CD4-positive, CD25-positive, alpha-beta regulatory T cell (primary cell): ENCODE measurements around the gene PILRA. TPM values are rescaled to one million over a fixed set of nuclear protein-coding genes. Genes with fewer than 3 reads are reported as not detected.

Experiments
- ATAC-seq, 2 donors: fragments of 150-1000 bp; cut with Tn5 transposase; one replicate each; pipeline ENCODE4 v1.10.0; 2021; ENCODE audit warnings: low read depth in 2 of 2, moderate number of reproducible peaks in 2 of 2, moderate library complexity in 1 of 2
- DNase-seq, 3 donors: peaks; one replicate each; pipeline versions ENCODE4 v3.0.0 to v3.0.0-alpha.2; 2012 to 2022; ENCODE audit warnings: mixed read lengths in 1 of 3
- H3K27ac ChIP-seq: one replicate; pipeline ENCODE4 v1.7.0; 2013; ENCODE audit warnings: mild to moderate bottlenecking, low read length; ENCODE audit not compliant: insufficient read depth, poor library complexity, severe bottlenecking
- H3K27me3 ChIP-seq: one replicate; pipeline ENCODE4 v1.7.0; 2013; ENCODE audit warnings: low read length; ENCODE audit not compliant: control insufficient read depth, insufficient read depth
- H3K36me3 ChIP-seq: one replicate; pipeline ENCODE4 v1.7.0; 2013; ENCODE audit warnings: mild to moderate bottlenecking, low read length, moderate library complexity; ENCODE audit not compliant: control insufficient read depth, insufficient read depth
- H3K4me1 ChIP-seq: 2 replicates; pipeline ENCODE4 v1.7.0; 2013; ENCODE audit warnings: mild to moderate bottlenecking, low read length; ENCODE audit not compliant: insufficient read depth, control insufficient read depth, poor library complexity, severe bottlenecking
- H3K4me3 ChIP-seq: one replicate; pipeline ENCODE4 v1.7.0; 2013; ENCODE audit warnings: low read depth, mild to moderate bottlenecking, low read length, moderate library complexity
- H3K9me3 ChIP-seq, 2 experiments: 1 replicate in 1 of 2; 2 replicates in 1 of 2; pipeline ENCODE4 v1.7.0; 2013; ENCODE audit warnings: low read length in 2 of 2, mild to moderate bottlenecking in 1 of 2, moderate library complexity in 1 of 2; ENCODE audit not compliant: control insufficient read depth in 2 of 2
- H3K27ac Mint-ChIP-seq, 3 donors: one replicate each; pipeline ENCODE4 v1.8.0; 2020 to 2022; ENCODE audit warnings: mild to moderate bottlenecking in 3 of 3, mixed read lengths in 3 of 3, moderate library complexity in 2 of 3
- H3K27me3 Mint-ChIP-seq: one replicate; pipeline ENCODE4 v1.8.0; 2022; ENCODE audit warnings: mild to moderate bottlenecking, mixed read lengths
- H3K36me3 Mint-ChIP-seq: one replicate; pipeline ENCODE4 v1.8.0; 2020; ENCODE audit warnings: mixed read lengths
- H3K4me1 Mint-ChIP-seq, 4 donors: one replicate each; pipeline ENCODE4 v1.8.0; 2020 to 2022; ENCODE audit warnings: mixed read lengths in 4 of 4, mild to moderate bottlenecking in 1 of 4
- H3K4me3 Mint-ChIP-seq, 4 donors: one replicate each; pipeline ENCODE4 v1.8.0; 2020 to 2022; ENCODE audit warnings: mild to moderate bottlenecking in 4 of 4, mixed read lengths in 4 of 4, moderate library complexity in 3 of 4
- H3K9me3 Mint-ChIP-seq, 7 donors: one replicate each; pipeline ENCODE4 v1.8.0; 2020 to 2022; ENCODE audit warnings: mixed read lengths in 7 of 7, mild to moderate bottlenecking in 3 of 7, moderate library complexity in 2 of 7
- polyA plus RNA-seq, 4 donors: library from polyadenylated mRNA; unstranded; fragments of 300-500 nt; fragmentation: Illumina TruSeq; gene quantifications; one replicate each; pipeline ENCODE4 v1.2.3, GENCODE V29; 2021
- total RNA-seq: library from RNA; stranded (reverse); gene quantifications from one replicate; pipeline ENCODE4 v1.2.3, GENCODE V29; 2022

The PILRA gene
- total and polyA plus RNA-seq, 5 donors from 2014 or later = 0.17 to 13.2 (median 0.39) TPM; not detected in 2

- no peak overlapping the region for H3K27ac Mint-ChIP-seq
- peaks cover under 1% of the 10 kb centered on the region for H3K4me1 ChIP-seq
- DNase-seq (no peak), ATAC-seq (no peak)
- no peak overlapping the region for H3K27ac ChIP-seq
- H3K36me3 Mint-ChIP-seq = peaks cover 14% of the 10 kb centered on the region
- peaks cover 0 to 12% (median 1%) of the 10 kb centered on the region in 4 donors for H3K4me1 Mint-ChIP-seq
- H3K4me3 ChIP-seq = no peak overlapping the region
- H3K36me3 ChIP-seq = no peaks in the 10 kb centered on the region
- H3K9me3 ChIP-seq = no peaks in the 10 kb centered on the region
- no peak overlapping the region for H3K4me3 Mint-ChIP-seq
- H3K9me3 Mint-ChIP-seq = no peaks in the 10 kb centered on the region
- peaks cover 3% of the 10 kb centered on the region for H3K27me3 ChIP-seq
- H3K27me3 Mint-ChIP-seq = peaks cover 29% of the 10 kb centered on the region
These were observed 29.0 kb downstream of the PILRA start for GRCh38 chr7:100402241-100402640.

- peaks cover 6% of the 10 kb centered on the region for H3K27me3 ChIP-seq
- H3K27ac ChIP-seq = no peak overlapping the region
- peaks cover 9% of the 10 kb centered on the region for H3K36me3 Mint-ChIP-seq
- no peaks in the 10 kb centered on the region for H3K4me1 ChIP-seq
- peaks cover 25% of the 10 kb centered on the region for H3K27me3 Mint-ChIP-seq
- no peaks in the 10 kb centered on the region for H3K36me3 ChIP-seq
- no peak overlapping the region for H3K4me3 Mint-ChIP-seq
- no peak for ATAC-seq
- H3K4me3 ChIP-seq = no peak overlapping the region
- DNase-seq = no peak
- H3K9me3 ChIP-seq = no peaks in the 10 kb centered on the region
- H3K4me1 Mint-ChIP-seq = peaks cover 0 to 3% (median 0%) of the 10 kb centered on the region in 4 donors
- H3K27ac Mint-ChIP-seq = no peak overlapping the region
- no peaks in the 10 kb centered on the region for H3K9me3 Mint-ChIP-seq
These were observed 33.5 kb downstream of the PILRA start for GRCh38 chr7:100406767-100407166.

- Mint-ChIP-seq H3K27ac (no peak overlapping the region), H3K9me3 (peaks cover 0 to 2% (median 0%) of the 10 kb centered on the region in 7 donors)
- no peak overlapping the region for H3K4me3 ChIP-seq
These were observed 34.2 kb downstream of the PILRA start for GRCh38 chr7:100407285-100408180.

GRCh38 chr7:100411101-100411500, 37.8 kb downstream of the PILRA start:
- no peaks in the 10 kb centered on the region for H3K4me1 ChIP-seq
- H3K4me1 Mint-ChIP-seq = peaks cover 0 to 6% (median 1%) of the 10 kb centered on the region in 4 donors
- H3K27me3 ChIP-seq = peaks cover 6% of the 10 kb centered on the region
- H3K9me3 Mint-ChIP-seq = peaks cover 0 to 2% (median 0%) of the 10 kb centered on the region in 7 donors
- H3K27ac Mint-ChIP-seq = no peak overlapping the region
- no peaks in the 10 kb centered on the region for H3K9me3 ChIP-seq
- H3K27me3 Mint-ChIP-seq = peaks cover 14% of the 10 kb centered on the region
- no peaks in the 10 kb centered on the region for H3K36me3 ChIP-seq
- H3K4me3 Mint-ChIP-seq = no peak overlapping the region
- DNase-seq (no peak), ATAC-seq (no peak)
- H3K27ac ChIP-seq = no peak overlapping the region
- H3K4me3 ChIP-seq = no peak overlapping the region
- H3K36me3 Mint-ChIP-seq = peaks cover 9% of the 10 kb centered on the region

More at GRCh38 chr7:100407285-100408180, 34.2 kb downstream of the PILRA start:
- Histone ChIP-seq H3K9me3 (no peaks in the 10 kb centered on the region), H3K27me3 (peaks cover 6% of the 10 kb centered on the region), H3K36me3 (no peaks in the 10 kb centered on the region), H3K27ac (no peak overlapping the region), H3K4me1 (no peaks in the 10 kb centered on the region)
- no peak overlapping the region for H3K4me3 Mint-ChIP-seq
- peak; percentile 62 to 87 for ATAC-seq
- peaks cover 9% of the 10 kb centered on the region for H3K36me3 Mint-ChIP-seq
- peaks cover 0 to 3% (median 0%) of the 10 kb centered on the region in 4 donors for H3K4me1 Mint-ChIP-seq
- H3K27me3 Mint-ChIP-seq = peaks cover 20% of the 10 kb centered on the region
- DNase-seq = peak; percentile 14 to 81 (median 64)

- Histone ChIP-seq H3K4me3 (no peak overlapping the region), H3K36me3 (no peaks in the 10 kb centered on the region), H3K27me3 (peaks cover 3% of the 10 kb centered on the region), H3K9me3 (no peaks in the 10 kb centered on the region), H3K27ac (no peak overlapping the region), H3K4me1 (no peaks in the 10 kb centered on the region)
- peaks cover 0 to 6% (median 0%) of the 10 kb centered on the region in 4 donors for H3K4me1 Mint-ChIP-seq
- no peak overlapping the region for H3K27ac Mint-ChIP-seq
- ATAC-seq (no peak), DNase-seq (no peak)
- peaks cover 6% of the 10 kb centered on the region for H3K27me3 Mint-ChIP-seq
- peaks cover 5% of the 10 kb centered on the region for H3K36me3 Mint-ChIP-seq
- peak overlapping the region in 1 of 4 donors; percentile 2 for H3K4me3 Mint-ChIP-seq
- peaks cover 0 to 2% (median 0%) of the 10 kb centered on the region in 7 donors for H3K9me3 Mint-ChIP-seq
These were observed 40.1 kb downstream of the PILRA start for GRCh38 chr7:100413346-100413745.

GRCh38 chr7:100413889-100414288, 40.6 kb downstream of the PILRA start:
- H3K4me3 Mint-ChIP-seq = no peak overlapping the region
- H3K27me3 Mint-ChIP-seq = peaks cover 6% of the 10 kb centered on the region
- H3K9me3 Mint-ChIP-seq = peaks cover 0 to 2% (median 0%) of the 10 kb centered on the region in 7 donors
- H3K9me3 ChIP-seq = no peaks in the 10 kb centered on the region
- H3K27ac Mint-ChIP-seq = no peak overlapping the region
- peaks cover 5% of the 10 kb centered on the region for H3K36me3 Mint-ChIP-seq
- no peak overlapping the region for H3K27ac ChIP-seq
- H3K4me3 ChIP-seq = no peak overlapping the region
- peaks cover 3% of the 10 kb centered on the region for H3K27me3 ChIP-seq
- no peaks in the 10 kb centered on the region for H3K36me3 ChIP-seq
- ATAC-seq (no peak), DNase-seq (peak in 1 of 3 donors; percentile 34)
- no peaks in the 10 kb centered on the region for H3K4me1 ChIP-seq
- peaks cover 0 to 6% (median 0%) of the 10 kb centered on the region in 4 donors for H3K4me1 Mint-ChIP-seq

GRCh38 chr7:100415448-100415847, 42.2 kb downstream of the PILRA start:
- Mint-ChIP-seq H3K4me1 (peaks cover 0 to 6% (median 0%) of the 10 kb centered on the region in 4 donors), H3K4me3 (no peak overlapping the region), H3K9me3 (peaks cover 0 to 2% (median 0%) of the 10 kb centered on the region in 7 donors), H3K27ac (peak overlapping the region in 2 of 3 donors; percentile 6 to 11), H3K36me3 (peaks cover 5% of the 10 kb centered on the region), H3K27me3 (peaks cover 11% of the 10 kb centered on the region)
- Histone ChIP-seq H3K4me1 (no peaks in the 10 kb centered on the region), H3K27me3 (peaks cover 3% of the 10 kb centered on the region), H3K36me3 (no peaks in the 10 kb centered on the region), H3K9me3 (no peaks in the 10 kb centered on the region), H3K27ac (no peak overlapping the region), H3K4me3 (no peak overlapping the region)
- ATAC-seq (no peak), DNase-seq (no peak)
